PC-9 (cell line): ENCODE results near the gene KIAA1671. TPM values are rescaled to one million over a fixed set of nuclear protein-coding genes. Genes with fewer than 3 reads are reported as not detected.

Experiments used
- BruUV-seq: library from RNA; stranded (reverse); fragments of 400-500 nt; replicated peaks from 2 replicates; lab custom pipeline; 2021; lab: Mats Ljungman, UMichigan
- CTCF ChIA-PET: fragments of 300-600 bp; sonication (Branson Sonifier 250); formaldehyde crosslinking; loops from one replicate; lab custom pipeline; 2022; ENCODE audit warnings: antibody characterized with exemption; lab: Charles Lee
- POLR2A ChIA-PET: fragments of 300-600 bp; sonication (Branson Sonifier 250); formaldehyde crosslinking; loops from one replicate; lab custom pipeline; 2022; ENCODE audit warnings: antibody characterized with exemption; ENCODE audit not compliant: unreplicated experiment; lab: Charles Lee
- DNase-seq, 2 experiments: peaks; one replicate each; pipeline versions ENCODE4 v3.0.0 to v3.0.0-alpha.2; 2015 to 2022; ENCODE audit warnings: mixed read lengths in 1 of 2
- H2AFZ ChIP-seq: fragments of 200-600 bp; sonication (generic); 2 replicates; pipeline ENCODE4 v1.8.1; 2017; ENCODE audit warnings: antibody characterized with exemption
- H3F3A ChIP-seq: fragments of 200-600 bp; sonication (generic); 2 replicates; pipeline ENCODE4 v1.8.1; 2017; ENCODE audit warnings: antibody characterized with exemption, mild to moderate bottlenecking, low read depth; ENCODE audit not compliant: insufficient read depth
- H3K27ac ChIP-seq: fragments of 200-600 bp; sonication (generic); 2 replicates; pipeline ENCODE4 v1.6.1; 2016; ENCODE audit warnings: mixed run types
- H3K27me3 ChIP-seq: fragments of 200-600 bp; sonication (generic); 2 replicates; pipeline ENCODE4 v1.6.1; 2016; ENCODE audit warnings: low read depth, mixed run types; ENCODE audit not compliant: insufficient read depth
- H3K36me3 ChIP-seq: fragments of 200-600 bp; sonication (generic); 2 replicates; pipeline ENCODE4 v1.6.1; 2016; ENCODE audit warnings: low read depth, mixed run types
- H3K4me1 ChIP-seq: fragments of 200-600 bp; sonication (generic); replicated peaks from 2 replicates; pipeline ENCODE4 v1.6.1; 2016; ENCODE audit warnings: mixed run types; ENCODE audit not compliant: insufficient read depth
- H3K4me2 ChIP-seq: fragments of 200-600 bp; sonication (generic); 2 replicates; pipeline ENCODE4 v1.6.1; 2017; ENCODE audit warnings: mixed run types
- H3K4me3 ChIP-seq: fragments of 200-600 bp; sonication (generic); 2 replicates; pipeline ENCODE4 v1.6.1; 2016; ENCODE audit warnings: mixed run types
- H3K79me2 ChIP-seq: fragments of 200-600 bp; sonication (generic); 2 replicates; pipeline ENCODE4 v1.6.1; 2017; ENCODE audit warnings: low read depth, mixed run types
- H3K9me2 ChIP-seq: fragments of 200-600 bp; sonication (generic); 2 replicates; pipeline ENCODE4 v1.8.1; 2017; ENCODE audit warnings: mild to moderate bottlenecking; ENCODE audit not compliant: insufficient read depth
- H3K9me3 ChIP-seq: fragments of 200-600 bp; sonication (generic); 2 replicates; pipeline ENCODE4 v1.8.1; 2016; ENCODE audit warnings: low read depth; ENCODE audit not compliant: insufficient read depth
- H4K20me1 ChIP-seq: fragments of 200-600 bp; sonication (generic); 2 replicates; pipeline ENCODE4 v1.8.1; 2017; ENCODE audit not compliant: insufficient read depth
- CTCF ChIP-seq: fragments of 200-600 bp; sonication (generic); conservative IDR thresholded peaks from 2 replicates; pipeline ENCODE4 v1.6.1; 2017; ENCODE audit warnings: mixed run types, antibody characterized with exemption, mild to moderate bottlenecking, moderate library complexity
- EZH2 ChIP-seq: fragments of 200-600 bp; sonication (generic); IDR thresholded peaks from 2 replicates; pipeline ENCODE4 v1.8.0; 2017; ENCODE audit warnings: antibody characterized with exemption, low read depth
- intact Hi-C: fragments of 100-400 bp; cut with micrococcal nuclease; formaldehyde crosslinking; loops from one replicate; pipeline ENCODE4 v1.10.0; 2022; ENCODE audit not compliant: unreplicated experiment
- total RNA-seq: library from RNA; stranded (reverse); gene quantifications from 2 replicates; pipeline ENCODE4 v1.2.3, GENCODE V29; 2021

The KIAA1671 gene
- total RNA-seq, 1 experiment from 2014 or later: 44.3 TPM

GRCh38 chr22:25148149-25148691, 195.7 kb downstream of the KIAA1671 start:
- no peak overlapping the region for H3K4me3 ChIP-seq
- DNase-seq: no peak
- no TSS peak for BruUV-seq
- H3K27me3 ChIP-seq: no peaks in the 10 kb centered on the region
- H3K4me1 ChIP-seq: 0 out of 2 replicates have a peak, but pooled peaks cover 1% of the 10 kb centered on the region
- no peak overlapping the region for H3K27ac ChIP-seq
- H4K20me1 ChIP-seq: peaks cover 4% of the 10 kb centered on the region; the same call in 1 of the 2 replicates
- H2AFZ ChIP-seq: no peak overlapping the region
- no peaks in the 10 kb centered on the region for H3K9me2 ChIP-seq
- TF ChIP-seq CTCF: no peak
- TF ChIP-seq EZH2: no peak
- H3F3A ChIP-seq: no peaks in the 10 kb centered on the region
- intact Hi-C loops: no loop called here
- H3K4me2 ChIP-seq: no peak overlapping the region
- no peaks in the 10 kb centered on the region for H3K9me3 ChIP-seq
- ChIA-PET CTCF (no interaction called here), POLR2A (no interaction called here)
- no peaks in the 10 kb centered on the region for H3K79me2 ChIP-seq
- no peaks in the 10 kb centered on the region for H3K36me3 ChIP-seq

- Histone ChIP-seq H3K4me3 (no peak overlapping the region), H4K20me1 (peaks cover 4% of the 10 kb centered on the region; the same call in 1 of the 2 replicates), H3K79me2 (no peaks in the 10 kb centered on the region), H3K36me3 (no peaks in the 10 kb centered on the region), H3K27ac (no peak overlapping the region), H3K9me3 (no peaks in the 10 kb centered on the region), H2AFZ (no peak overlapping the region), H3K4me2 (no peak overlapping the region), H3K4me1 (peaks cover 9% of the 10 kb centered on the region), H3K9me2 (no peaks in the 10 kb centered on the region), H3F3A (peaks cover 5% of the 10 kb centered on the region; the same call in 1 of the 2 replicates), H3K27me3 (no peaks in the 10 kb centered on the region)
- intact Hi-C loops: no loop called here
- ChIA-PET POLR2A (no interaction called here), CTCF (no interaction called here)
- no peak for TF ChIP-seq EZH2
- no peak for TF ChIP-seq CTCF
- BruUV-seq: no TSS peak
- no peak for DNase-seq
These were observed 196.5 kb downstream of the KIAA1671 start for GRCh38 chr22:25149014-25149413.

- Histone ChIP-seq H3K4me3 (no peak overlapping the region), H3F3A (peaks cover 23% of the 10 kb centered on the region), H3K4me1 (peaks cover 25% of the 10 kb centered on the region), H3K27me3 (no peaks in the 10 kb centered on the region), H3K27ac (peak overlapping the region; percentile 31), H3K4me2 (peak overlapping the region; percentile 60), H2AFZ (no peak overlapping the region), H3K36me3 (no peaks in the 10 kb centered on the region), H3K9me2 (no peaks in the 10 kb centered on the region), H3K79me2 (peaks cover 6% of the 10 kb centered on the region; the same call in 1 of the 2 replicates), H4K20me1 (peaks cover 8% of the 10 kb centered on the region), H3K9me3 (no peaks in the 10 kb centered on the region)
- ChIA-PET POLR2A (interaction anchor here (0.6 to 0.7 kb wide), 3 partner anchors 25 to 27 kb away, joined by 3 to 7 read pairs (median 6); no protein-coding TSS in a partner anchor), CTCF (interaction anchor here (0.5 kb wide), 2 partner anchors 43 to 184 kb away, joined by 3 read pairs; no protein-coding TSS in a partner anchor)
- DNase-seq: peak; percentile 83 to 90
- BruUV-seq: no TSS peak
- intact Hi-C loops: loop anchor here (5.0 kb wide), 1 partner anchor 42 kb away; no protein-coding TSS in a partner anchor
- TF ChIP-seq EZH2: no peak
- TF ChIP-seq CTCF: no peak
These were observed 201.6 kb downstream of the KIAA1671 start for GRCh38 chr22:25153961-25154666.
